CD14-positive monocyte (primary cell): Measurements from ENCODE around the gene GLRA2. TPM values are rescaled to one million over a fixed set of nuclear protein-coding genes. Genes with fewer than 3 reads are reported as not detected.

Experiments
- DNase-seq, 3 donors: peaks; one replicate each; pipeline ENCODE4 v3.0.0-alpha.2; 2011 to 2022
- H2AFZ ChIP-seq: 2 replicates; pipeline ENCODE4 v1.6.0; 2012; ENCODE audit warnings: mild to moderate bottlenecking, low read depth, low read length, inconsistent platforms; ENCODE audit not compliant: insufficient read depth, poor library complexity, severe bottlenecking
- H3K27ac ChIP-seq, 2 donors: 1 replicate in 1 of 2; 2 replicates in 1 of 2; pipeline ENCODE4 v1.5.1; 2012 to 2013; ENCODE audit warnings: low read length in 2 of 2, control low read depth in 1 of 2, inconsistent platforms in 1 of 2, low read depth in 1 of 2, mild to moderate bottlenecking in 1 of 2
- H3K27me3 ChIP-seq, 2 donors: one replicate each; pipeline versions ENCODE4 v1.6.0 to v1.6.1; 2011 to 2013; ENCODE audit warnings: low read length in 2 of 2; ENCODE audit not compliant: control insufficient read depth in 2 of 2, insufficient read depth in 2 of 2
- H3K36me3 ChIP-seq, 2 donors: replicated peaks in 1 of 2; 1 replicate in 1 of 2; 2 replicates in 1 of 2; pipeline versions ENCODE4 v1.5.1 to v1.6.1; 2012 to 2013; ENCODE audit warnings: low read length in 2 of 2, control low read depth in 1 of 2, inconsistent platforms in 1 of 2, mild to moderate bottlenecking in 1 of 2; ENCODE audit not compliant: insufficient read depth in 2 of 2, control insufficient read depth in 1 of 2
- H3K4me1 ChIP-seq, 2 donors: 1 replicate in 1 of 2; 2 replicates in 1 of 2; pipeline versions ENCODE4 v1.5.1 to v1.6.1; 2012 to 2013; ENCODE audit warnings: low read length in 2 of 2, control low read depth in 1 of 2, inconsistent platforms in 1 of 2, mild to moderate bottlenecking in 1 of 2, moderate library complexity in 1 of 2; ENCODE audit not compliant: insufficient read depth in 2 of 2, control insufficient read depth in 1 of 2
- H3K4me2 ChIP-seq: replicated peaks from 2 replicates; pipeline ENCODE3; 2012; ENCODE audit warnings: low read length, moderate library complexity, mild to moderate bottlenecking; ENCODE audit not compliant: poor library complexity, severe bottlenecking; ENCODE audit errors: extremely low read depth
- H3K4me3 ChIP-seq, 3 experiments: fragments of 200-600 bp in 1 of 3; sonication (generic) in 1 of 3; replicated peaks in 1 of 3; 1 replicate in 2 of 3; 2 replicates in 1 of 3; pipeline ENCODE4 v1.5.1; 2011 to 2013; ENCODE audit warnings: low read length in 3 of 3, mild to moderate bottlenecking in 3 of 3, control low read depth in 2 of 3, low read depth in 2 of 3, inconsistent platforms in 1 of 3, moderate library complexity in 1 of 3
- H3K79me2 ChIP-seq: 2 replicates; pipeline ENCODE4 v1.6.0; 2012; ENCODE audit warnings: mild to moderate bottlenecking, control low read depth, inconsistent platforms, low read length, moderate library complexity; ENCODE audit not compliant: insufficient read depth
- H3K9ac ChIP-seq: 2 replicates; pipeline ENCODE4 v1.6.0; 2017; ENCODE audit warnings: low read length, mild to moderate bottlenecking; ENCODE audit not compliant: insufficient read depth, poor library complexity, severe bottlenecking
- H3K9me3 ChIP-seq, 2 donors: replicated peaks in 1 of 2; 1 replicate in 1 of 2; 2 replicates in 1 of 2; pipeline versions ENCODE4 v1.5.1 to v1.6.1; 2012 to 2013; ENCODE audit warnings: low read length in 2 of 2, control low read depth in 1 of 2; ENCODE audit not compliant: control insufficient read depth in 1 of 2, insufficient read depth in 1 of 2
- H4K20me1 ChIP-seq: 2 replicates; pipeline ENCODE4 v1.6.0; 2012; ENCODE audit warnings: mild to moderate bottlenecking, low read length, control low read depth, moderate library complexity; ENCODE audit not compliant: insufficient read depth
- H3K27ac Mint-ChIP-seq, 7 donors: one replicate each; pipeline ENCODE4 v1.8.0; 2020; ENCODE audit warnings: mild to moderate bottlenecking in 7 of 7, mixed read lengths in 7 of 7, moderate library complexity in 6 of 7, inconsistent platforms in 2 of 7
- H3K27me3 Mint-ChIP-seq, 3 donors: one replicate each; pipeline ENCODE4 v1.8.0; 2021 to 2022; ENCODE audit warnings: low read depth in 3 of 3, mild to moderate bottlenecking in 3 of 3, mixed read lengths in 3 of 3, moderate library complexity in 3 of 3, inconsistent platforms in 1 of 3
- H3K36me3 Mint-ChIP-seq, 2 donors: one replicate each; pipeline ENCODE4 v1.8.0; 2020; ENCODE audit warnings: mixed read lengths in 2 of 2, inconsistent platforms in 1 of 2, mild to moderate bottlenecking in 1 of 2
- H3K4me1 Mint-ChIP-seq: one replicate; pipeline ENCODE4 v1.8.0; 2020; ENCODE audit warnings: mild to moderate bottlenecking, mixed read lengths
- H3K4me3 Mint-ChIP-seq, 2 donors: one replicate each; pipeline ENCODE4 v1.8.0; 2020; ENCODE audit warnings: mild to moderate bottlenecking in 2 of 2, mixed read lengths in 2 of 2, moderate library complexity in 1 of 2
- H3K9me3 Mint-ChIP-seq, 7 donors: one replicate each; pipeline ENCODE4 v1.8.0; 2020 to 2022; ENCODE audit warnings: mixed read lengths in 7 of 7, mild to moderate bottlenecking in 6 of 7, moderate library complexity in 6 of 7, inconsistent platforms in 2 of 7
- CTCF ChIP-seq: fragments of 200-600 bp; IDR thresholded peaks from one replicate; pipeline ENCODE4 v1.8.0; 2022; ENCODE audit warnings: antibody characterized with exemption, mild to moderate bottlenecking
- WGBS: methylation state at CpG from one replicate; pipeline ENCODE4 v1.1.5; 2013; ENCODE audit warnings: missing lambda C conversion rate; ENCODE audit not compliant: insufficient coverage; 5-methylcytosine and 5-hydroxymethylcytosine counted together
- intact Hi-C, 2 donors: fragments of 100-400 bp; cut with micrococcal nuclease; formaldehyde crosslinking; loops; one replicate each; pipeline versions ENCODE4 v1.15.0 to v1.15.1; 2023
- polyA plus RNA-seq, 3 donors: library from polyadenylated mRNA; depleted of rRNA in 1 of 3; unstranded in 2 of 3; stranded (reverse) in 1 of 3; fragments of 300-500 nt in 2 of 3; fragments of >200 nt in 1 of 3; fragmentation: Illumina TruSeq in 2 of 3; gene quantifications; 1 replicate in 2 of 3; 2 replicates in 1 of 3; pipeline ENCODE4 v1.2.3, GENCODE V29; 2012 to 2021

GLRA2 gene
- polyA plus RNA-seq, 3 donors, result not detected

GRCh38 chrX:14554131-14554715, 24.9 kb downstream of the GLRA2 start:
- Histone ChIP-seq H3K9me3 (no peaks in the 10 kb centered on the region), H3K9ac (no peak overlapping the region), H3K36me3 (no peaks in the 10 kb centered on the region), H3K27me3 (no peaks in the 10 kb centered on the region), H3K4me2 (no peak overlapping the region), H3K4me1 (no peaks in the 10 kb centered on the region), H4K20me1 (no peaks in the 10 kb centered on the region), H3K79me2 (no peaks in the 10 kb centered on the region), H3K4me3 (no peak overlapping the region), H2AFZ (no peak overlapping the region), H3K27ac (no peak overlapping the region)
- intact Hi-C loops, result no loop called here
- no peak for DNase-seq
- no CpG with 5 or more reads among the region's 3 CpGs for WGBS
- Mint-ChIP-seq H3K27me3 (peaks cover 0 to 6% (median 3%) of the 10 kb centered on the region in 3 donors), H3K36me3 (no peaks in the 10 kb centered on the region), H3K4me1 (no peaks in the 10 kb centered on the region), H3K4me3 (no peak overlapping the region), H3K9me3 (peaks cover 0 to 3% (median 0%) of the 10 kb centered on the region in 7 donors), H3K27ac (no peak overlapping the region)
- TF ChIP-seq CTCF, result no peak

DNA sequence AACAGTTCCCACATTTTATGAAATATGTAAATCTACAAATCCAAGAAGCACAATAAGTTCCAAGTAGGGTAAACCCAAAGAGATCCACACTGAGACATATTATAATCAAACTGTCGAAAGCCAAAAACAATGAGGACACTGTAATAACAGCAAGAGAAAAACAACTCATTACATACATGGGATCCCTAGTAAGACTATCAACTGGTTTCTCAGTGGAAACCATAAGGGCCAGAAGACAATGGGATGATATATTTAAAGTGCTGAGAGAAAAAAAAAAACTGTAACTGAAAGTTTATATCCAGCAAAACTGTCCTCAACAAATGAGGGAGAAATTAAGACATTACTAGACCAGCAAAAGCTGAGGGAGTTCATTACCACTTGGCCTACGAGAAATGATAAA, 34.7 kb downstream of the GLRA2 start:
- H3K27ac Mint-ChIP-seq, result no peak overlapping the region
- no peak for TF ChIP-seq CTCF
- no peak overlapping the region for H3K4me2 ChIP-seq
- H3K27ac ChIP-seq, result no peak overlapping the region
- no peak overlapping the region for H3K4me3 Mint-ChIP-seq
- no CpG with 5 or more reads among the region's 2 CpGs for WGBS
- H3K36me3 ChIP-seq, result no peaks in the 10 kb centered on the region
- H4K20me1 ChIP-seq, result no peaks in the 10 kb centered on the region
- H3K27me3 ChIP-seq, result no peaks in the 10 kb centered on the region
- no peaks in the 10 kb centered on the region for H3K27me3 Mint-ChIP-seq
- no peaks in the 10 kb centered on the region for H3K36me3 Mint-ChIP-seq
- no peak for DNase-seq
- peaks cover 4 to 8% of the 10 kb centered on the region in 2 donors for H3K9me3 ChIP-seq
- H3K4me1 Mint-ChIP-seq, result no peaks in the 10 kb centered on the region
- H3K4me3 ChIP-seq, result no peak overlapping the region
- no peak overlapping the region for H3K9ac ChIP-seq
- H2AFZ ChIP-seq, result no peak overlapping the region
- no peaks in the 10 kb centered on the region for H3K4me1 ChIP-seq
- H3K79me2 ChIP-seq, result no peaks in the 10 kb centered on the region
- H3K9me3 Mint-ChIP-seq, result peaks cover 0 to 13% (median 7%) of the 10 kb centered on the region in 7 donors
- intact Hi-C loops, result no loop called here
